ENCODE results near the gene FRY. TPM values are rescaled to one million over a fixed set of nuclear protein-coding genes. Genes with fewer than 3 reads are reported as not detected.

The FRY gene
- total RNA-seq, 2 experiments from 2014 or later: 3.0 to 7.0 TPM

DNA sequence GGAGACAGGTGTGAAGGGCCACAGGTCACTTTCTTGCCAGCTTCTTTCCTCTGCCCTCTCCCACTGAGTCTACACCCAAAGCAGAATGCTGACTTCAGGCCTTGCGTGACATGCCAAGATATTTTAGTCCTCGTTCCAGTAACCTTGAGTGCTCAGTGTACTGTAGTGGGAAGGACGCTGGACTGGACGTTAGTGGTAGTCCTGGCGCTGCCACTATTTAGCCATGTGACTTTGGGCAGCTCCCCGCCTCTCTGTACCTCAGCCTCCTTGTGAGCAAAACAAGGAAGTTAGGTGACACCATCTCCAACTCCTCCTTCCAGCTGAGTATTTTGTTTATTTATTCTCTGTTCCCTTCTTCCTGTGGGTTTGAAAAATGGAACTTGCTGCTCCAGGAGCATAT lies 86.1 kb downstream of the FRY start:
- H3K4me2 ChIP-seq (ENCODE audit: low read length): no peak overlapping the region
- H3K9me2 ChIP-seq (ENCODE audit: insufficient read depth, low read length): no peaks in the 10 kb centered on the region
- TF ChIP-seq EZH2phosphoT487 (IDR thresholded peaks at IDR 0.05; ENCODE audit: borderline replicate concordance, low read depth, low read length) (no peak), CTCF (conservative IDR thresholded peaks at IDR 0.05; ENCODE audit: low read length) (no peak)
- H3K27ac ChIP-seq (ENCODE audit: low read depth, low read length, poor library complexity, severe bottlenecking): no peak overlapping the region
- ChIA-PET CTCF (ENCODE audit: unreplicated experiment) (no interaction called here), POLR2A (no interaction called here)
- BruUV-seq (replicated peaks): no TSS peak
- no peaks in the 10 kb centered on the region for H3K79me2 ChIP-seq (ENCODE audit: insufficient read depth, low read depth, low read length)
- H3K4me3 ChIP-seq (ENCODE audit: low read depth, low read length, poor library complexity, severe bottlenecking): no peak overlapping the region
- no peaks in the 10 kb centered on the region for H3K4me1 ChIP-seq (ENCODE audit: insufficient read depth, low read length, poor library complexity, severe bottlenecking)
- no peak overlapping the region for H2AFZ ChIP-seq (ENCODE audit: low read length)
- DNase-seq (ENCODE audit: low spot score): no peak
- no peaks in the 10 kb centered on the region for H3K36me3 ChIP-seq (ENCODE audit: insufficient read depth, low read length)
- H4K20me1 ChIP-seq (ENCODE audit: insufficient read depth, low read length): no peaks in the 10 kb centered on the region
- no peaks in the 10 kb centered on the region for H3K9me3 ChIP-seq (ENCODE audit: low read length)
- intact Hi-C loops (cut with micrococcal nuclease; ENCODE audit: unreplicated experiment): no loop called here

DNA sequence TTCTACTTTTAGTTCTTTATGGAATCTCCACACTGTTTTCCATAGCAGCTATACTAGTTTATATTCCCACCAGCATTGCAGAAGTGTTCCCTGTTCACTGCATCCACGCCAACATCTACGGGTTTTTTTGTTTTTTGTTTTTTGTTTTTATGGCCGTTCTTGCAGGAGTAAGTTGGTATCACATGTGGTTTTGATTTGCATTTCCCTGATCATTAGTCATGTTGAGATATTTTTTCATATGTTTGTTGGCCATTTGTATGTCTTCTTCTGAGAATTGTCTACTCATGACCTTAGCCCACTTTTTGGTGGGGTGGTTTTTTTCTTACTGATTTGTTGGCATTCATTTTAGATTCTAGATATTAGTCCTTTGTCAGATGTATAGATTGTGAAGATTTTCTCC lies 89.7 kb downstream of the FRY start:
- no TSS peak for BruUV-seq (replicated peaks)
- intact Hi-C loops (cut with micrococcal nuclease; ENCODE audit: unreplicated experiment): no loop called here
- no peaks in the 10 kb centered on the region for H3K4me1 ChIP-seq (ENCODE audit: insufficient read depth, low read length, poor library complexity, severe bottlenecking)
- no peak overlapping the region for H3K27ac ChIP-seq (ENCODE audit: low read depth, low read length, poor library complexity, severe bottlenecking)
- no peaks in the 10 kb centered on the region for H3K36me3 ChIP-seq (ENCODE audit: insufficient read depth, low read length)
- TF ChIP-seq CTCF (conservative IDR thresholded peaks at IDR 0.05; ENCODE audit: low read length) (no peak), EZH2phosphoT487 (IDR thresholded peaks at IDR 0.05; ENCODE audit: borderline replicate concordance, low read depth, low read length) (no peak)
- ChIA-PET POLR2A (interaction anchor here (1.2 kb wide), 1 partner anchor 9 kb away, joined by 3 read pairs; no protein-coding TSS in a partner anchor), CTCF (ENCODE audit: unreplicated experiment) (no interaction called here)
- no peaks in the 10 kb centered on the region for H4K20me1 ChIP-seq (ENCODE audit: insufficient read depth, low read length)
- DNase-seq (ENCODE audit: low spot score): no peak
- H3K9me3 ChIP-seq (ENCODE audit: low read length): no peaks in the 10 kb centered on the region
- no peak overlapping the region for H3K4me2 ChIP-seq (ENCODE audit: low read length)
- no peaks in the 10 kb centered on the region for H3K79me2 ChIP-seq (ENCODE audit: insufficient read depth, low read depth, low read length)
- H2AFZ ChIP-seq (ENCODE audit: low read length): no peak overlapping the region
- no peak overlapping the region for H3K4me3 ChIP-seq (ENCODE audit: low read depth, low read length, poor library complexity, severe bottlenecking)
- H3K9me2 ChIP-seq (ENCODE audit: insufficient read depth, low read length): no peaks in the 10 kb centered on the region

GRCh38 chr13:32124743-32125142 lies 93.2 kb downstream of the FRY start:
- H3K9me2 ChIP-seq (ENCODE audit: insufficient read depth, low read length): no peaks in the 10 kb centered on the region
- H2AFZ ChIP-seq (ENCODE audit: low read length): no peak overlapping the region
- H3K27ac ChIP-seq (ENCODE audit: low read depth, low read length, poor library complexity, severe bottlenecking): no peak overlapping the region
- TF ChIP-seq CTCF (conservative IDR thresholded peaks at IDR 0.05; ENCODE audit: low read length) (no peak), EZH2phosphoT487 (IDR thresholded peaks at IDR 0.05; ENCODE audit: borderline replicate concordance, low read depth, low read length) (no peak)
- no peak overlapping the region for H3K4me2 ChIP-seq (ENCODE audit: low read length)
- CTCF ChIA-PET (ENCODE audit: unreplicated experiment): no interaction called here
- H3K36me3 ChIP-seq (ENCODE audit: insufficient read depth, low read length): no peaks in the 10 kb centered on the region
- H3K9me3 ChIP-seq (ENCODE audit: low read length): no peaks in the 10 kb centered on the region
- H3K4me1 ChIP-seq (ENCODE audit: insufficient read depth, low read length, poor library complexity, severe bottlenecking): no peaks in the 10 kb centered on the region
- DNase-seq (ENCODE audit: low spot score): no peak
- POLR2A ChIA-PET: no interaction called here
- no peaks in the 10 kb centered on the region for H3K79me2 ChIP-seq (ENCODE audit: insufficient read depth, low read depth, low read length)
- H3K4me3 ChIP-seq (ENCODE audit: low read depth, low read length, poor library complexity, severe bottlenecking): no peak overlapping the region
- BruUV-seq (replicated peaks): no TSS peak
- intact Hi-C loops (cut with micrococcal nuclease; ENCODE audit: unreplicated experiment): loop anchor here (5.0 kb wide), 1 partner anchor 32 kb away; no protein-coding TSS in a partner anchor
- no peaks in the 10 kb centered on the region for H4K20me1 ChIP-seq (ENCODE audit: insufficient read depth, low read length)
